Suprapubic skin (tissue), 4 donors: ENCODE results near the gene KCNK3. TPM values are rescaled to one million over a fixed set of nuclear protein-coding genes. Genes with fewer than 3 reads are reported as not detected.

Experiments
- DNase-seq, 2 donors: peaks; one replicate each; pipeline ENCODE4 v3.0.0-alpha.2; 2019; ENCODE audit warnings: low spot score in 2 of 2
- H3K27ac ChIP-seq: fragments of 200-600 bp; sonication (generic); one replicate; pipeline ENCODE4 v1.5.1; 2019
- H3K27me3 ChIP-seq: fragments of 200-600 bp; sonication (generic); one replicate; pipeline ENCODE4 v1.5.1; 2019
- H3K36me3 ChIP-seq: fragments of 200-600 bp; sonication (generic); one replicate; pipeline ENCODE4 v1.5.1; 2019
- H3K4me1 ChIP-seq: fragments of 200-600 bp; sonication (generic); one replicate; pipeline ENCODE4 v1.5.1; 2019
- H3K4me3 ChIP-seq: fragments of 200-600 bp; sonication (generic); one replicate; pipeline ENCODE4 v1.5.1; 2019; ENCODE audit warnings: mild to moderate bottlenecking
- H3K9me3 ChIP-seq: fragments of 200-600 bp; sonication (generic); one replicate; pipeline ENCODE4 v1.5.1; 2019
- EP300 ChIP-seq: sonication (generic); formaldehyde crosslinking; IDR thresholded peaks from one replicate; pipeline ENCODE4 v1.6.1; 2017; ENCODE audit warnings: antibody characterized with exemption
- POLR2A ChIP-seq, 2 donors: fragments of 450-650 bp; IDR thresholded peaks; one replicate each; pipeline ENCODE4 v1.6.1; 2017; ENCODE audit warnings: antibody characterized with exemption in 2 of 2, mild to moderate bottlenecking in 2 of 2, moderate library complexity in 2 of 2
- POLR2AphosphoS5 ChIP-seq, 3 donors: sonication (generic); formaldehyde crosslinking; IDR thresholded peaks; one replicate each; pipeline ENCODE4 v1.6.1; 2017; ENCODE audit warnings: antibody characterized with exemption in 3 of 3
- WGBS: methylation state at CpG from one replicate; pipeline ENCODE4 v1.1.5; 2018; 5-methylcytosine and 5-hydroxymethylcytosine counted together
- total RNA-seq, 4 donors: library from RNA; depleted of rRNA; stranded (reverse); fragments of >200 nt; gene quantifications; one replicate each; pipeline ENCODE4 v1.1.0, GENCODE V29; 2016
- TF ChIP-seq, protein P1 (sequence below), 2 donors: fragments of 200-600 bp in 1 of 2; fragments of 450-650 bp in 1 of 2; sonication (generic) in 1 of 2; IDR thresholded peaks; one replicate each; pipeline ENCODE4 v1.5.1; 2016 to 2019; ENCODE audit warnings: antibody characterized with exemption in 2 of 2, mild to moderate bottlenecking in 1 of 2, moderate library complexity in 1 of 2

The KCNK3 gene
- total RNA-seq, 4 donors from 2014 or later, result 0.83 to 1.2 (median 1.1) TPM; not detected in 1

DNA sequence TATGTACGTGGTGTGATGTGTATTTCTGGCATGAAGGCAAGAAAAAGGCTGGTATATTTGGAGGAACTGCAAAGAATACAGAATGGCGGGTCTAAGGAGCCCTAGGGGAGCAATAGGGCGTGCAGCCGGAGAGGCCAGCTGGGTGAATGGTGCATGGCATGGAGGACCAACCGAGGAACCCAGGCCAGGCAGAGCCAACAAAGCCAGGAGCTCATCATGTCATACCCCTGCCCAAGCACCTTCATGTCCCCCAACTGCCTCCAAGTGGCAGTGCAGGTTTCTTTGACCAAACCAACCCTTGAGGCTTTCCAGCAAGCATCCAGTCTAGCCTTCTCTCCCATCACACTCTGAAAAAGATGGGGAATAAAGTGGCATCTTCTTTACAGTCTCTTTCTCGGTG is 8.9 kb upstream of the KCNK3 start:
- TF ChIP-seq POLR2A (IDR thresholded peaks at IDR 0.05) (no peak), POLR2AphosphoS5 (IDR thresholded peaks at IDR 0.05) (no peak), EP300 (no peak)
- TF ChIP-seq, protein P1, sequence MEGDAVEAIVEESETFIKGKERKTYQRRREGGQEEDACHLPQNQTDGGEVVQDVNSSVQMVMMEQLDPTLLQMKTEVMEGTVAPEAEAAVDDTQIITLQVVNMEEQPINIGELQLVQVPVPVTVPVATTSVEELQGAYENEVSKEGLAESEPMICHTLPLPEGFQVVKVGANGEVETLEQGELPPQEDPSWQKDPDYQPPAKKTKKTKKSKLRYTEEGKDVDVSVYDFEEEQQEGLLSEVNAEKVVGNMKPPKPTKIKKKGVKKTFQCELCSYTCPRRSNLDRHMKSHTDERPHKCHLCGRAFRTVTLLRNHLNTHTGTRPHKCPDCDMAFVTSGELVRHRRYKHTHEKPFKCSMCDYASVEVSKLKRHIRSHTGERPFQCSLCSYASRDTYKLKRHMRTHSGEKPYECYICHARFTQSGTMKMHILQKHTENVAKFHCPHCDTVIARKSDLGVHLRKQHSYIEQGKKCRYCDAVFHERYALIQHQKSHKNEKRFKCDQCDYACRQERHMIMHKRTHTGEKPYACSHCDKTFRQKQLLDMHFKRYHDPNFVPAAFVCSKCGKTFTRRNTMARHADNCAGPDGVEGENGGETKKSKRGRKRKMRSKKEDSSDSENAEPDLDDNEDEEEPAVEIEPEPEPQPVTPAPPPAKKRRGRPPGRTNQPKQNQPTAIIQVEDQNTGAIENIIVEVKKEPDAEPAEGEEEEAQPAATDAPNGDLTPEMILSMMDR (IDR thresholded peaks at IDR 0.05), result no peak
- H3K4me3 ChIP-seq, result no peak overlapping the region
- H3K27me3 ChIP-seq, result peaks cover 29% of the 10 kb centered on the region
- H3K9me3 ChIP-seq, result no peaks in the 10 kb centered on the region
- 85% methylated on average over 6 of the region's 6 CpGs for WGBS
- no peak overlapping the region for H3K27ac ChIP-seq
- H3K4me1 ChIP-seq, result no peaks in the 10 kb centered on the region
- DNase-seq, result no peak
- no peaks in the 10 kb centered on the region for H3K36me3 ChIP-seq

DNA sequence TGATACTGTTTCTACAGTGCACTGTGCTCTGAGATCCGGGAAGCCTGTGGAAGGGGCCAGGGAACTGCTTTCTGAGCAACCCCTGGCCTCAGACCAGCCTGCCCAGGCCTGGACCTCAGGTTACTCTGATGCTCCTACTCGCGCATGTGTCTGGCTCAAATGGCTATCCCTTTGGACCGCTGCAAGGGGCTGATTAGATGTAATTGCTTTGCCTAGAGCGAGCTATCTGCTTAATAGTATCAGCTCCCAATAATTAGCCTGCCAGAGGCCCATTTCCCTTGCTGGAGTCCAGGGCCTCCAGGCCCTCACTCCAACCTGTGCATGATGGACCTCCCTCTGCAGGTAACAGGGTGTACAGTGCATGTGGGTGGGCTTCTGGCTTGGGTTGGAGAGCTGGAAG is 7.2 kb upstream of the KCNK3 start:
- TF ChIP-seq POLR2A (IDR thresholded peaks at IDR 0.05) (no peak), EP300 (no peak), POLR2AphosphoS5 (IDR thresholded peaks at IDR 0.05) (no peak)
- TF ChIP-seq, protein P1 (IDR thresholded peaks at IDR 0.05), result no peak

DNA sequence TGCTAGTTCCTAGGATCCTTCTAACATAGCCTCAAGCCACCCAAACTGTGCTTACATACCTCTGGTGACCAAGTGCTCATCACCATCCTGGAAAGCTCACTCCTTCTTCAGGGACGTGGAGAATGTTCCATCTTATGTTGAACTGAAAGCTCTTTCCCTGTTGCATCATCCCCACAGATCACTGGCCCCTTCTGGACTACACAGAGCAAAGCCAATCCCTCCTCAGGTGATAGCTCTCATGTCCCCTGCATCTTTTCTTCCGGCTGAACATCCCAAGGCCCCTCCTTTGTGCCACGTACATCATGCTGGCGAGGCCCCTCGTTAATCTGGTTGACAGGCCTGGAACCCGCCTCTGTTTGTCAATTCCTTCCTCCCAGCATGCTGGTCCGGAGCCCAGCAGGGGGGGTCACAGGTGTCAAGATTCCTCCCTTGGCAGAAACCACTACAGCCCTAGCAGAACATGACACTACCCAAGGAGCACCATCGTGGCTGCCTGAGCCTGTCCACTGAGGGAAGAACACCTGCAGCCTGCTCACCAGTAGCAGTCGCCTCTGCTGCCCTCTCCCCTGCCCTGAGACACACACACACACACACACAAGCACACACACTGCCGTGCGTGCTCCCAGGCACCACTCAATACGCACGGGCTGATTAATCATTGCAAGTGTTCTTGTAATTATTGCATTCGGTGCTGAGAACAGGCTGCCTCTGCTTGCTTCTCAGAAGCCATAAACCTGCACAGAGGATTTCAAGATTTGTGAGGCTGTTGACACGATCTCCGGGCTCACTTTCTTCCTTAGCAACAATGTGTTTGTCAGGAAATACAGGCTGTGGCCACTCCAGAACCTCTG is 6.3 kb upstream of the KCNK3 start:
- Histone ChIP-seq H3K27ac (no peak overlapping the region), H3K27me3 (peaks cover 36% of the 10 kb centered on the region)
- TF ChIP-seq POLR2A (IDR thresholded peaks at IDR 0.05) (no peak), EP300 (no peak), POLR2AphosphoS5 (IDR thresholded peaks at IDR 0.05) (no peak)
- TF ChIP-seq, protein P1 (IDR thresholded peaks at IDR 0.05), result no peak

More for the DNA sequence above, 7.2 kb upstream of the KCNK3 start:
- H3K36me3 ChIP-seq, result no peaks in the 10 kb centered on the region
- H3K27ac ChIP-seq, result no peak overlapping the region
- H3K4me3 ChIP-seq, result no peak overlapping the region
- H3K9me3 ChIP-seq, result no peaks in the 10 kb centered on the region
- no peaks in the 10 kb centered on the region for H3K4me1 ChIP-seq
- peaks cover 36% of the 10 kb centered on the region for H3K27me3 ChIP-seq
- 92% methylated on average over 2 of the region's 5 CpGs for WGBS
- DNase-seq, result no peak

DNA sequence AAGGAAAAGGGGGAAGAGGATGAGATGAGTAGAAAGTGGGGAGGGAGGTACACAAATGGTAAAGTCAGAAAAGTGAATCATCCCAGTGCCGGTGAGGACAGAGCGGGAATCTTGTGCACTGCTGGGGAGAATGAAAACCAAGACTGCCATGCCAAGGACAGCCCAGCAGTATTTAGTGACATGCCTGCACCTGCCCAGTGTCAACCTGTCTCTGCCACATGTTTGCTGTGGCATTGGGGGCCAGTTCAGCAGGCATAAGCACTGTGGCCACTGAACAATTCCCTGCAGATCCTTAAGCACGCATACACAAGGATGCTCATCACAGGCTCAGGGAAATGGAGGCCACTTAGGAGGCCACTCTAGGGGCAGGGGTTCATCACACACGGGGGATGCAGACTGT is 5.2 kb upstream of the KCNK3 start:
- Histone ChIP-seq H3K27me3 (peaks cover 43% of the 10 kb centered on the region), H3K9me3 (no peaks in the 10 kb centered on the region), H3K4me3 (no peak overlapping the region), H3K27ac (no peak overlapping the region), H3K4me1 (peaks cover 3% of the 10 kb centered on the region), H3K36me3 (no peaks in the 10 kb centered on the region)
- WGBS, result 61% methylated on average over 4 of the region's 4 CpGs
- TF ChIP-seq POLR2AphosphoS5 (IDR thresholded peaks at IDR 0.05), result no peak
- TF ChIP-seq EP300, result no peak
- no peak for TF ChIP-seq POLR2A (IDR thresholded peaks at IDR 0.05)
- TF ChIP-seq, protein P1 (IDR thresholded peaks at IDR 0.05), result no peak
- no peak for DNase-seq

More for the DNA sequence above, 6.3 kb upstream of the KCNK3 start:
- Histone ChIP-seq H3K4me3 (no peak overlapping the region), H3K36me3 (no peaks in the 10 kb centered on the region), H3K4me1 (no peaks in the 10 kb centered on the region), H3K9me3 (no peaks in the 10 kb centered on the region)
- no peak for DNase-seq
- 29% methylated on average over 12 of the region's 16 CpGs for WGBS

DNA sequence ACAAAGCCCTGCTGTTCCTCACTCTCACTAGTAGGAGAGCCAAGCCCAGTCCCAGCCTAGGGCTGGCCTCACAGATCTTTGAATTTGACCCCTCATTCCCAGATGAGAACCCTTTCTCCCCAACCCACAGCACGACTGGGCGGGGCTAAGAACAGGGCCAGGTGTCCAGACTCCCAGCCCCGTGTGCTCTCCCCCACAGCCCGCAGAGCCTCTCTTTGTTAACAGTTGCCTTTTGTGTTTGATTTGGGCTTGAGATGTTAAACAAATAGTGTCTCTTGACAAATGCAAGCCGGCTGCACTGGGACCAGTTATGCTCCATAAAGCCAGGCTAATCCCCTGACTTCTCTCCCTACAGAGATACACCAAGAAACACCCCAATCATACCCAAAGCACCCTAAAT is 4.7 kb upstream of the KCNK3 start:
- Histone ChIP-seq H3K36me3 (no peaks in the 10 kb centered on the region), H3K27me3 (peaks cover 44% of the 10 kb centered on the region), H3K27ac (no peak overlapping the region), H3K4me1 (peaks cover 5% of the 10 kb centered on the region), H3K9me3 (no peaks in the 10 kb centered on the region), H3K4me3 (no peak overlapping the region)
- WGBS, result 77% methylated on average over 5 of the region's 5 CpGs
- TF ChIP-seq, protein P1 (IDR thresholded peaks at IDR 0.05), result no peak
- TF ChIP-seq POLR2A (IDR thresholded peaks at IDR 0.05) (no peak), EP300 (no peak), POLR2AphosphoS5 (IDR thresholded peaks at IDR 0.05) (no peak)
- no peak for DNase-seq
